Stimulated activated naive CD8-positive, alpha-beta T cell treated with anti-CD3 and anti-CD28 coated beads, Interleukin-15, amount 100 ng/mL, for 72 hours (primary cell): Measurements from ENCODE around the gene GIPC2.
A peak's percentile ranks its signal among the peaks of the same experiment; 100 is the strongest.
"Not testable (repeated sequence)": the region's sequence is repeated elsewhere in the genome, so short reads cannot be mapped to it uniquely, and the experiment has no call there.

ENCODE experiments used
- ATAC-seq: fragments of 150-1000 bp; cut with Tn5 transposase; 2 replicates; pipeline ENCODE4 v1.10.0; 2021; ENCODE audit warnings: mild to moderate bottlenecking, moderate library complexity
- DNase-seq, 2 donors: peaks; one replicate each; pipeline ENCODE4 v3.0.0; 2021 to 2022
- H3K27ac Mint-ChIP-seq, 2 donors: one replicate each; pipeline ENCODE4 v1.8.0; 2022; ENCODE audit warnings: mild to moderate bottlenecking in 2 of 2, mixed read lengths in 2 of 2, moderate library complexity in 2 of 2
- H3K27me3 Mint-ChIP-seq: one replicate; pipeline ENCODE4 v1.8.0; 2022; ENCODE audit warnings: mixed read lengths
- H3K4me1 Mint-ChIP-seq: one replicate; pipeline ENCODE4 v1.8.0; 2022; ENCODE audit warnings: mild to moderate bottlenecking, mixed read lengths
- H3K4me3 Mint-ChIP-seq, 2 donors: one replicate each; pipeline ENCODE4 v1.8.0; 2022; ENCODE audit warnings: mild to moderate bottlenecking in 2 of 2, mixed read lengths in 2 of 2, moderate library complexity in 1 of 2
- H3K9me3 Mint-ChIP-seq, 2 donors: one replicate each; pipeline ENCODE4 v1.8.0; 2022; ENCODE audit warnings: mixed read lengths in 2 of 2

The GIPC2 gene

DNA sequence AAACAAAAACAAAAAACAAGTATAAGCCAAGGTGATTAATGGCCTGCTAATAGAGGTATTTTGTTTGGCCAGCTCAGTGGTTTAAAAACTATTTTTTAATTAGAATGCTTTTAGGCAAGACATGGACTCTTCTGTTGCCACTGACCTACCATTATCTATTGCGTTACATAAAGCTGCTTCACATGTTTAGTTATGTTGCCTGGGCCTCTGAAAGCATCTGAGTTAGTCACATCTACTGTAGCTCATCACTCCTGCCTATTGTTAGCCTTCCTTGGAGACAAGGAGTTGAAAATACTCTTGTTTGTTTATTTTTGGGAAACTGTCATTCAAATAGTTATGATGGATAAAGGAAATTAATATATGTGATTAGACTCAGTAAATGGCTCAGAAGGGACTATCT lies 26.7 kb upstream of the GIPC2 start:
- H3K27ac Mint-ChIP-seq, result no peak overlapping the region
- no peaks in the 10 kb centered on the region for H3K27me3 Mint-ChIP-seq
- no peak for ATAC-seq
- DNase-seq, result no peak
- H3K4me3 Mint-ChIP-seq, result no peak overlapping the region
- no peaks in the 10 kb centered on the region for H3K9me3 Mint-ChIP-seq
- H3K4me1 Mint-ChIP-seq, result no peaks in the 10 kb centered on the region

GRCh38 chr1:78021134-78021533 lies 24.6 kb upstream of the GIPC2 start:
- not testable (repeated sequence) for ATAC-seq, H3K4me3 Mint-ChIP-seq, H3K4me1 Mint-ChIP-seq, H3K27me3 Mint-ChIP-seq, H3K9me3 Mint-ChIP-seq, DNase-seq
- peak overlapping the region in 1 of 2 donors; percentile 50 for H3K27ac Mint-ChIP-seq

DNA sequence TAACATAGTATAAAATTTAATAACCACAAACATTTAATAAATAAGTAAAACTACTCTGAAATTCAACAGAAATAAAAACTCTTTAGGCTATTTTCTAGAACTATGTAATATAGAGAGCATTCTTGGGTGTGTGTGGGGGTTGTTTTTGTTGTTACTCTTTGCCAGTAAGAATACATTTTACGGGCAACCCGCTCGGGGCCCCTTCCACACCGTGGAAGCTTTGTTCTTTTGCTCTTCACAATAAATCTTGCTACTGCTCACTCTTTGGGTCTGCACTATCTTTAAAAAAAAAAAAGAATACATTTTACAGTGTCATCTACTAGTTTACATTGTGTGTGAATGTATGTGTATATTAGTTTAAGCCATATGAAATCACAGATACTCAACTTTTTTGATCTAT lies 16.0 kb upstream of the GIPC2 start:
- no peak for ATAC-seq
- no peak for DNase-seq
- Mint-ChIP-seq H3K27me3 (peaks cover 13% of the 10 kb centered on the region), H3K4me1 (no peaks in the 10 kb centered on the region), H3K9me3 (no peaks in the 10 kb centered on the region), H3K4me3 (no peak overlapping the region), H3K27ac (no peak overlapping the region)

GRCh38 chr1:78032996-78033796 lies 12.6 kb upstream of the GIPC2 start:
- Mint-ChIP-seq H3K4me3 (no peak overlapping the region), H3K27me3 (peaks cover 13% of the 10 kb centered on the region), H3K4me1 (no peaks in the 10 kb centered on the region), H3K9me3 (no peaks in the 10 kb centered on the region), H3K27ac (no peak overlapping the region)
- no peak for ATAC-seq
- DNase-seq, result no peak

DNA sequence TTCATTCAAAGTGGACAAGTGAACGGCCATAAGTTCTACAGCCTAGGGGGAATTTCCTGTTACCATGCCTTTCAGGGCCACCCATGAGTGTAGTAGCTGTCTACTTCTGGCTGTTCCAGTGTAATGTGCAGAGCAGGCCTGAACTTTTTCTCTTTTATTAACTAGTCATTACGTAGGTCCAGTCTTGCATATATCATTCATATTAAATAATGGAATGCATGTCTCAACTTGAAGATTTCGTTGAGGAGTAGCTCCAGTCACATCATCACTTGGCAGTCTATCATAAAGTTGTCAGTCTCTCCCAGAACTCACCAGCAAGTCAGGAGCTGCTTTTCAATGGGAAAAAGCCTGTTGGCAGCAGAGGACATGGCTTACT lies 12.0 kb upstream of the GIPC2 start:
- Mint-ChIP-seq H3K9me3 (no peaks in the 10 kb centered on the region), H3K4me1 (no peaks in the 10 kb centered on the region), H3K27me3 (peaks cover 13% of the 10 kb centered on the region), H3K27ac (no peak overlapping the region), H3K4me3 (no peak overlapping the region)
- ATAC-seq (no peak), DNase-seq (no peak)

DNA sequence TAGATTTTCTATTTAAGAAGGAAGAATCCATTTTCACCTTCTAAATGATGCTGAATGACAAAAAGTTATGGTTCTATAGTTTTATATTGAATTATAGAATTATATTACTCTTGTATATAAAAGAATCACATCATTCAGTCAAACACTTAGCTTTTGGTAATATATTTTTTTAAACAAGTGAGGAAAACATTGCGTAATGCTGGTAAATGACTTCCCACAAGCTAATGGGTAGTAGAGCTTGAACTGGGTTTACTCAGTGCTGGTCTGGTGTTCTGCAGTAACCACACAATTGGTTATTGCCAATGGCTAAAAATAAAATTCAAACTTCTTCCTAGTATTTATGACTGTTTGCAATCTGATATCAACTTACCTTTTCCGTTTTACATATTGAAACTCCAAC lies 10.6 kb upstream of the GIPC2 start:
- H3K9me3 Mint-ChIP-seq, result no peaks in the 10 kb centered on the region

GRCh38 chr1:78036450-78036849 lies 9.3 kb upstream of the GIPC2 start:
- DNase-seq, result no peak
- Mint-ChIP-seq H3K27ac (no peak overlapping the region), H3K9me3 (no peaks in the 10 kb centered on the region), H3K27me3 (peaks cover 13% of the 10 kb centered on the region), H3K4me3 (no peak overlapping the region), H3K4me1 (peaks cover 17% of the 10 kb centered on the region)
- ATAC-seq, result no peak

More for the DNA sequence above, 10.6 kb upstream of the GIPC2 start:
- DNase-seq, result no peak
- peaks cover 13% of the 10 kb centered on the region for H3K27me3 Mint-ChIP-seq
- peaks cover 5% of the 10 kb centered on the region for H3K4me1 Mint-ChIP-seq
- H3K27ac Mint-ChIP-seq, result no peak overlapping the region
- ATAC-seq, result no peak
- no peak overlapping the region for H3K4me3 Mint-ChIP-seq

DNA sequence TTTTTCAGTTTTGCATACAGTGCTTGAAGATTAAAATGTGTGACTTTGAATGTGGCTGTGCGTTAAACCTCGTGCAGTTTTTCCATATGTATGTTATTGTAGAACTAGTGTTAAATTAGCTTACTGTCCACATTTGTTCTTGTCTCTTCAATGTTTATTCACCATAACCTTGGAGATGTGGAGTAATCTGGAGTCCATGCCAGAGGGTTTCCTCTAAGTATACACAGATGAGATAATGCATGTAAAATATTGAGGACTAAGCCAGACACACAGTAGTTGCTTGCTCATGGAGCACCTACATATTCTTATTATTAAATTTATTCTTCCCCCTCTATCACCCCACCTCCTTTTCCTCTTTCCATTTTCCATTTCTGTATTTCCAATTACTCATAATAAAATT lies 7.7 kb upstream of the GIPC2 start:
- H3K9me3 Mint-ChIP-seq, result no peaks in the 10 kb centered on the region
- H3K4me3 Mint-ChIP-seq, result no peak overlapping the region
- DNase-seq, result no peak
- H3K27me3 Mint-ChIP-seq, result peaks cover 21% of the 10 kb centered on the region
- peaks cover 17% of the 10 kb centered on the region for H3K4me1 Mint-ChIP-seq
- H3K27ac Mint-ChIP-seq, result no peak overlapping the region
- no peak for ATAC-seq

GRCh38 chr1:78038491-78038939 lies 7.3 kb upstream of the GIPC2 start:
- H3K9me3 Mint-ChIP-seq, result no peaks in the 10 kb centered on the region
- H3K27ac Mint-ChIP-seq, result no peak overlapping the region
- H3K27me3 Mint-ChIP-seq, result peaks cover 26% of the 10 kb centered on the region
- no peak overlapping the region for H3K4me3 Mint-ChIP-seq
- DNase-seq (no peak), ATAC-seq (no peak)
- H3K4me1 Mint-ChIP-seq, result peaks cover 17% of the 10 kb centered on the region

DNA sequence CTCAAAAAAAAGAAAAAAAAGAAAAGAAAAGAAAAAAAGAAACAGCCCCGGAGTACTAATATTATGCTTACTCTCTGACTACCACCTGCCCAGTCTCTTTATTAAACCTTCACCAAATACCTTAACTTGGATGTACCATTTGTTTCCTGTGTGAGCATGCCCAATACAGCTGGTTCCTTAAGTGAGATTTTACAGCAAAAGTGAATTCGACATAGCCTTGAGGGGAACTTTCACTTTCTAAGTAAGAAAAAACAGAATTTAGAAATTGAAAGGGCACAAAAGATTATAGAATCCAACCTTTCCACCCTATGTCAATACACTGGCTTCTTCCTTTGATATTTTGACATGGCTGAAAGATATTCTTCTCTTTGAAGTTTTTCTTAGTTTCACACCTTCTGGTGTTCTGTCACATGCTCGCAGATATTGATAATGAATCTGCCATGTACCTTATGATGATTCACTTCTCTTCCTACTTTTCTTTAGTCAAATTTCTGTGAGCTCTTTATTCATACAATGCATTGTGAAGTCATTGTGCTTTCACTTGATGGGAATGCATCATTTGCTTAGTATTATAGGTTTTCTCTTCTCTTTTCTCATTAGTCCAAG lies 5.2 kb upstream of the GIPC2 start:
- peak overlapping the region; percentile 41 to 51 for H3K4me3 Mint-ChIP-seq
- ATAC-seq (peak; percentile 78), DNase-seq (no peak)
- H3K27ac Mint-ChIP-seq, result no peak overlapping the region
- peaks cover 32% of the 10 kb centered on the region for H3K27me3 Mint-ChIP-seq
- no peaks in the 10 kb centered on the region for H3K9me3 Mint-ChIP-seq
- peaks cover 31% of the 10 kb centered on the region for H3K4me1 Mint-ChIP-seq

DNA sequence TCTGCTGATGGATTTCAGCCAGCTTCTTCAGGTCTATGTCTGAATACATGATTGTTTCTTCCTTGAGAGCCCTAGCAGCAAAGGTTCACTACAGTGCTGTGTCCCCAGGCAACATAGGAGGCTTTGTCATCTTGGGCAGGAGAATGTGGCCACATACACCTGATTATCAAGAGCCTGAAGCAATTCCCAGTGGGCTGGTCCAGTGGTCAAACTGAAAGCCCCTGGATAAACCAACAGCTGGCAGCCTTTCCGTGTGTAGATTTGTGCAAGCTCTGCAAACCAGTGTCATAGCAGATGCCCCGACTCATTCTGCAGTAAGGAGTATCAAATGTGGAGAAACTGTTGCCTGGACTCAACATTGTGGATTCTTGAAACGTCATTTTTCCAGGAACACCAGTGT lies 2.3 kb upstream of the GIPC2 start:
- DNase-seq (no peak), ATAC-seq (no peak)
- no peak overlapping the region for H3K27ac Mint-ChIP-seq
- no peak overlapping the region for H3K4me3 Mint-ChIP-seq
- peaks cover 53% of the 10 kb centered on the region for H3K4me1 Mint-ChIP-seq
- no peaks in the 10 kb centered on the region for H3K9me3 Mint-ChIP-seq
- H3K27me3 Mint-ChIP-seq, result peaks cover 58% of the 10 kb centered on the region

DNA sequence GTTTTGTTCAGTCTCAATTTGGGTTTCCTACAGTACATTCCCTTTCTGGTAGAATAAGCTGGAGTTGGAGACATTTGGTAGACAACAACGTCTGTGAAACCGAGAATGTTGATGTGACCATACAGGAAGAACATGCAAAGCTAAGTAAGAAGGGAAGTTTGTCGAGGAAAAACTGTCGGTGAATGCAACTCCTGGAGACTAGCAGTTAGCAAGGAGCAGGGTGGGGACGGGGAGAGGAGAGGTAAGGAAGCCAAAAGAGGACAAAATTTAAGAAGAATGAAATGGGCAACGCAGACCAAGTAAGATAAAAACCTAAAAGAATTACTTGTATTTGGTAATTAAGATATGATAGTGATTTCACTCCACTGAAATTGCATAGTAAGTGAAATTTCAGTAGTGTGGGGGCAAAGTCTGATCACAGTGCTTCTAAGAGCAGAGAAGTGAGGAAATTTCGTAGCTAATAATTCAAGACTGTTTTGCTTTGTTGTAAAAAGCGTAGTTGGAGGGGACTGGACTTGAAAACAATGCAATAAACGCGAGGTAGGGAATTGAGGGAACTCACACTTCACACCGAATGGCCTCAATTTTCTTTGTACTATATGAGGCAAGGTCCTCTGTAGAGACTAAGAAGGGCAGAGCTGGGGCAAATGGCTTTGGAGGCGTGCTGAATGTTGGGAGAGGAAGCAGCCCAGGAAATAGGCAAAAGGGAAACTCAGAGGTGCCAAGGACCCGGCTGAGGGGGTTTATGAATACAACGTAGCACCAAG lies 787 bp upstream of the GIPC2 start:
- ATAC-seq, result peak; percentile 1
- DNase-seq, result no peak
- H3K4me1 Mint-ChIP-seq, result peaks cover 55% of the 10 kb centered on the region
- H3K4me3 Mint-ChIP-seq, result peak overlapping the region; percentile 73 to 80
- H3K27ac Mint-ChIP-seq, result peak overlapping the region in 1 of 2 donors; percentile 44
- peaks cover 63% of the 10 kb centered on the region for H3K27me3 Mint-ChIP-seq
- no peaks in the 10 kb centered on the region for H3K9me3 Mint-ChIP-seq

DNA sequence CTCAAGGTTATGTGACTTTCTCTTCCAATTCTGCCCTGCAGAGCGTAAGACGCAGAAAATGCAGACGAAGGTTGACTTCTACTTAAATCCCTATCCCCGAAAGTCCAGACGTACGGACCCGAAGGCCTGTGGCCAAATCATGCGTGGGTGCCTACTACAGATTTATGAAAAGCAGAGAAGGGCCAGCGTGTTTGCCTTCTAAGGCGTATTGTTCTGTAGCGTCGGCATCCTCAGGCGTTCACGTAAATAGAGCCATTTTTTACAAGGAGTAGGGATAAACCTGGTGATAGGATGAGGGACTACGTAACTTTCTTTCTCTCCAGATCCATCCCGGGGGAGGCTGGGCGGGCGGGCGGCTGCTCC lies 222 bp upstream of the GIPC2 start:
- peak; percentile 2 for ATAC-seq
- Mint-ChIP-seq H3K27me3 (peaks cover 63% of the 10 kb centered on the region), H3K4me1 (peaks cover 50% of the 10 kb centered on the region), H3K27ac (no peak overlapping the region), H3K9me3 (no peaks in the 10 kb centered on the region), H3K4me3 (peak overlapping the region; percentile 73 to 80)
- DNase-seq, result no peak

DNA sequence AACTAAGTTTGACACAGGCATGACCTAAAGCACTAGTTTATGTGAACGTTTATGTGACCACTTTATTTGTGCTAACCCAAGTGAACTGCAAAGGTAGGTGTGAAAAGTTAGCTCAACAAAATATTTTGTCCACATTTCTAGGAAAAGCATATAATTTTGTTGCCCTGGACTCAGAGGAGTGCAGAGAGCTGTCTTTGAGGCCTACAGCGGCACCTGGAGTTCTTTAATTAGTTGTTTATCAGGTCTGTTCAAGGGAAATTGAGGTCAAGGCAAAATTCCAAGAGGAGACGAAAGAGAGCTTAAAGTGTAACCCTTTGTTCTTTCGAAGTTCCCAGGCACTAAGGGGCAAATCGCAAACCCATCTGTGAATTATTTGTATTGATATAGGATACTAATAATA lies 1.3 kb downstream of the GIPC2 start:
- Mint-ChIP-seq H3K27ac (no peak overlapping the region), H3K4me3 (peak overlapping the region; percentile 78 to 80), H3K27me3 (peaks cover 70% of the 10 kb centered on the region), H3K9me3 (no peaks in the 10 kb centered on the region), H3K4me1 (peaks cover 42% of the 10 kb centered on the region)
- ATAC-seq (no peak), DNase-seq (no peak)

GRCh38 chr1:78047631-78048030 lies 1.9 kb downstream of the GIPC2 start:
- Mint-ChIP-seq H3K4me1 (peaks cover 42% of the 10 kb centered on the region), H3K9me3 (no peaks in the 10 kb centered on the region), H3K4me3 (peak overlapping the region in 1 of 2 donors; percentile 4), H3K27ac (no peak overlapping the region), H3K27me3 (peaks cover 70% of the 10 kb centered on the region)
- DNase-seq (no peak), ATAC-seq (no peak)

GRCh38 chr1:78048446-78048845 lies 2.7 kb downstream of the GIPC2 start:
- peaks cover 42% of the 10 kb centered on the region for H3K4me1 Mint-ChIP-seq
- no peaks in the 10 kb centered on the region for H3K9me3 Mint-ChIP-seq
- H3K4me3 Mint-ChIP-seq, result no peak overlapping the region
- H3K27me3 Mint-ChIP-seq, result peaks cover 62% of the 10 kb centered on the region
- H3K27ac Mint-ChIP-seq, result no peak overlapping the region
- DNase-seq (no peak), ATAC-seq (peak; percentile 60)
